GM23338 (cell line): Measurements from ENCODE around the gene SART3. TPM values are rescaled to one million over a fixed set of nuclear protein-coding genes. Genes with fewer than 3 reads are reported as not detected.

Source experiments
- ATAC-seq: fragments of 200-7000 bp; cut with Tn5 transposase; 3 replicates; pipeline ENCODE4 v1.9.1; 2020
- DNase-seq: peaks from one replicate; pipeline ENCODE4 v3.0.0-alpha.2; 2015; ENCODE audit warnings: low spot score
- H2AFZ ChIP-seq: fragments of 200-600 bp; sonication (generic); 2 replicates; pipeline ENCODE4 v1.8.0; 2016; ENCODE audit warnings: antibody characterized with exemption, mild to moderate bottlenecking, moderate library complexity
- H3F3A ChIP-seq: fragments of 200-600 bp; sonication (generic); replicated peaks from 2 replicates; pipeline ENCODE4 v1.8.0; 2017; ENCODE audit warnings: antibody characterized with exemption, mixed run types, low read depth
- H3K27ac ChIP-seq: fragments of 200-600 bp; sonication (generic); 2 replicates; pipeline ENCODE4 v1.6.1; 2016; ENCODE audit warnings: low read depth
- H3K27me3 ChIP-seq: fragments of 200-600 bp; sonication (generic); 2 replicates; pipeline ENCODE4 v1.8.0; 2016; ENCODE audit warnings: mild to moderate bottlenecking, mixed run types, moderate library complexity; ENCODE audit not compliant: insufficient read depth
- H3K36me3 ChIP-seq: fragments of 200-600 bp; sonication (generic); 2 replicates; pipeline ENCODE4 v1.8.0; 2016; ENCODE audit warnings: mild to moderate bottlenecking; ENCODE audit not compliant: insufficient read depth
- H3K4me1 ChIP-seq: fragments of 200-600 bp; sonication (generic); 2 replicates; pipeline ENCODE4 v1.8.0; 2016; ENCODE audit warnings: mild to moderate bottlenecking, moderate library complexity; ENCODE audit not compliant: insufficient read depth
- H3K4me2 ChIP-seq: fragments of 200-600 bp; sonication (generic); 2 replicates; pipeline ENCODE4 v1.7.1; 2017; ENCODE audit warnings: mixed run types
- H3K4me3 ChIP-seq: fragments of 200-600 bp; sonication (generic); 2 replicates; pipeline ENCODE4 v1.6.1; 2016; ENCODE audit warnings: mixed run types
- H3K79me2 ChIP-seq: fragments of 200-600 bp; sonication (generic); replicated peaks from 2 replicates; pipeline ENCODE4 v1.8.0; 2017; ENCODE audit warnings: mild to moderate bottlenecking; ENCODE audit not compliant: insufficient read depth
- H3K9me2 ChIP-seq: fragments of 200-600 bp; sonication (generic); 2 replicates; pipeline ENCODE4 v1.8.0; 2017; ENCODE audit not compliant: insufficient read depth
- H4K20me1 ChIP-seq: fragments of 200-600 bp; sonication (generic); replicated peaks from 2 replicates; pipeline ENCODE4 v1.8.0; 2017; ENCODE audit warnings: mild to moderate bottlenecking; ENCODE audit not compliant: insufficient read depth
- H3K27ac Mint-ChIP-seq: 2 replicates; pipeline ENCODE4 v1.8.0; 2020; ENCODE audit warnings: inconsistent platforms, mild to moderate bottlenecking, moderate library complexity, mixed read lengths
- H3K27me3 Mint-ChIP-seq: 3 replicates; pipeline ENCODE4 v1.8.0; 2022; ENCODE audit warnings: low read depth, mild to moderate bottlenecking, moderate library complexity, mixed read lengths, inconsistent platforms; ENCODE audit not compliant: insufficient read depth, poor library complexity
- H3K36me3 Mint-ChIP-seq: 3 replicates; pipeline ENCODE4 v1.8.0; 2021; ENCODE audit warnings: low read depth, mild to moderate bottlenecking, inconsistent platforms, moderate library complexity, mixed read lengths
- H3K4me1 Mint-ChIP-seq: 3 replicates; pipeline ENCODE4 v1.8.0; 2020; ENCODE audit warnings: mild to moderate bottlenecking, inconsistent platforms, mixed read lengths
- H3K4me3 Mint-ChIP-seq: 3 replicates; pipeline ENCODE4 v1.8.0; 2021; ENCODE audit warnings: moderate library complexity, mild to moderate bottlenecking, inconsistent platforms, mixed read lengths
- H3K9me3 Mint-ChIP-seq: 3 replicates; pipeline ENCODE4 v1.8.0; 2020; ENCODE audit warnings: moderate library complexity, mild to moderate bottlenecking, inconsistent platforms, mixed read lengths
- CREB1 ChIP-seq: fragments of 250-450 bp; sonication (Bioruptor Pico); IDR thresholded peaks from 2 replicates; pipeline ENCODE4 v1.5.0; 2020; ENCODE audit warnings: low read depth, mild to moderate bottlenecking, moderate library complexity
- EZH2 ChIP-seq: fragments of 200-600 bp; sonication (generic); IDR thresholded peaks from one replicate; pipeline ENCODE4 v1.8.0; 2017; ENCODE audit warnings: antibody characterized with exemption, mild to moderate bottlenecking, low read depth; ENCODE audit not compliant: unreplicated experiment
- EZH2phosphoT487 ChIP-seq: fragments of 200-600 bp; sonication (generic); IDR thresholded peaks from one replicate; pipeline ENCODE4 v1.8.1; 2018; ENCODE audit warnings: antibody characterized with exemption; ENCODE audit not compliant: unreplicated experiment
- JUNB ChIP-seq: IDR thresholded peaks from one replicate; pipeline ENCODE4 v1.6.1; 2016; ENCODE audit warnings: antibody characterized with exemption; ENCODE audit not compliant: unreplicated experiment
- NANOG ChIP-seq: IDR thresholded peaks from 2 replicates; pipeline ENCODE4 v1.6.1; 2016; ENCODE audit warnings: antibody characterized with exemption, borderline replicate concordance
- POLR2AphosphoS5 ChIP-seq: IDR thresholded peaks from 2 replicates; pipeline ENCODE4 v1.6.1; 2016; ENCODE audit warnings: antibody characterized with exemption, low read depth
- STAT1 ChIP-seq: IDR thresholded peaks from one replicate; pipeline ENCODE4 v1.6.1; 2016; ENCODE audit warnings: antibody characterized with exemption; ENCODE audit not compliant: unreplicated experiment
- ZNF114 ChIP-seq: fragments of 250-450 bp; sonication (Bioruptor Pico); IDR thresholded peaks from 2 replicates; pipeline ENCODE4 v1.5.0; 2020; ENCODE audit warnings: mild to moderate bottlenecking, moderate library complexity
- ZNF331 ChIP-seq: fragments of 250-450 bp; sonication (Bioruptor Pico); IDR thresholded peaks from 2 replicates; pipeline ENCODE4 v1.5.0; 2020; ENCODE audit warnings: low read depth, mild to moderate bottlenecking, moderate library complexity
- polyA plus RNA-seq: library from polyadenylated mRNA; unstranded; fragments of >200 nt; fragmentation: Nextera tagmentation; extraction: Ambion mirVana; gene quantifications from 2 replicates; pipeline ENCODE4 v1.2.1, GENCODE V29; 2016
- total RNA-seq: library from RNA; depleted of rRNA; stranded (reverse); fragments of >200 nt; shearing (Covaris generic); gene quantifications from 2 replicates; pipeline ENCODE4 v1.2.3, GENCODE V29; 2014
- TF ChIP-seq, protein P1 (sequence below): IDR thresholded peaks from 2 replicates; pipeline ENCODE4 v1.6.1; 2016; ENCODE audit warnings: antibody characterized with exemption
- TF ChIP-seq, protein P2 (sequence below), 2 experiments: fragments of 200-600 bp in 1 of 2; sonication (generic) in 1 of 2; conservative IDR thresholded peaks; 2 replicates each; pipeline versions ENCODE4 v1.5.1 to v1.6.1; 2016 to 2017; ENCODE audit warnings: antibody characterized with exemption in 2 of 2, low read depth in 2 of 2, mild to moderate bottlenecking in 2 of 2, moderate library complexity in 1 of 2
- TF ChIP-seq, protein P3 (sequence below): fragments of 250-450 bp; sonication (Bioruptor Pico); IDR thresholded peaks from 2 replicates; pipeline ENCODE4 v1.5.0; 2020; ENCODE audit warnings: mild to moderate bottlenecking, moderate library complexity

SART3 gene
- total and polyA plus RNA-seq, 2 experiments from 2014 or later: 49.8 to 112 TPM

DNA sequence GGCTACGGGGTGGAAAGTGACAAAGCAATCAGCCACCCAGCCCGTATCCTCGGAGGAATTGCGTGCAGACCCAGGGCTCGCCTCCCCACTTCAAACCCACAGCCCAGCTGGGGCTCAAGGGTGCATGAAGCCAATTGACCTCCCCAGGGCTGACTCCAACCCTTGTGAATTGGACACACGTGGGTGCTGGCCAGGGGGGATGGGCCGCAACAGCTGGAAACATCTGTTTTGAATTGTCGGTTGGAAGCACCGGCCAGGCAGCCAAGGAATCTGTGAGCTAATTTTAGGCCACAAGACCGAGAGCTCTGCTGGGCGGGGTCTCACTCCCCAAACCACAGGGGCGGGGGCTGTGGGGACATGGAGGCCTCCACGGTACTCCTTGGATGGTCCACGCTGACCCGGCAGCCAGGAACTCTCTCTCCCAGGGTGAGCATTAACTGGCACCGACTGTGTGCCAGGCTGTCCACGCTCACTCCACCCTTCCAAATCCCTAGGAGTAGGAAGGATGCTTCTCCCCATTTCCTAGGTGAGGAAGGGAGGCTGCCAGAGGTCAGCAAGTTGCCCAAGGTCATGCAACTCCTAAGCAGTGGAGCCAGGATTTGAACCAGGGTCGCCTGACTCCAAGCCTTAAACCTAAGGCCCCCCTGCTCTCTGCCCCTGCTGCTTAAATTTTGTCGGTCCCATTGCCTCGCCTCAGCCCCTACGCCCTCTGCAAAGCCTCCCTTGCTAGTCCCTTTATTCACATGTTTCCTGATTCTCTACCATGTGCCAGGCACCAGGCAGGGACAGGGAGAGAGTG, 48.8 kb upstream of the SART3 start (continued):
- TF ChIP-seq, protein P1, sequence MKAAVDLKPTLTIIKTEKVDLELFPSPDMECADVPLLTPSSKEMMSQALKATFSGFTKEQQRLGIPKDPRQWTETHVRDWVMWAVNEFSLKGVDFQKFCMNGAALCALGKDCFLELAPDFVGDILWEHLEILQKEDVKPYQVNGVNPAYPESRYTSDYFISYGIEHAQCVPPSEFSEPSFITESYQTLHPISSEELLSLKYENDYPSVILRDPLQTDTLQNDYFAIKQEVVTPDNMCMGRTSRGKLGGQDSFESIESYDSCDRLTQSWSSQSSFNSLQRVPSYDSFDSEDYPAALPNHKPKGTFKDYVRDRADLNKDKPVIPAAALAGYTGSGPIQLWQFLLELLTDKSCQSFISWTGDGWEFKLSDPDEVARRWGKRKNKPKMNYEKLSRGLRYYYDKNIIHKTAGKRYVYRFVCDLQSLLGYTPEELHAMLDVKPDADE: no peak
- no peak for TF ChIP-seq EZH2
- no peak for TF ChIP-seq ZNF114 (CRISPR knock-in tag)
- TF ChIP-seq NANOG: no peak
- no peak for TF ChIP-seq ZNF331 (CRISPR knock-in tag)
- TF ChIP-seq STAT1: no peak
- TF ChIP-seq, protein P2, sequence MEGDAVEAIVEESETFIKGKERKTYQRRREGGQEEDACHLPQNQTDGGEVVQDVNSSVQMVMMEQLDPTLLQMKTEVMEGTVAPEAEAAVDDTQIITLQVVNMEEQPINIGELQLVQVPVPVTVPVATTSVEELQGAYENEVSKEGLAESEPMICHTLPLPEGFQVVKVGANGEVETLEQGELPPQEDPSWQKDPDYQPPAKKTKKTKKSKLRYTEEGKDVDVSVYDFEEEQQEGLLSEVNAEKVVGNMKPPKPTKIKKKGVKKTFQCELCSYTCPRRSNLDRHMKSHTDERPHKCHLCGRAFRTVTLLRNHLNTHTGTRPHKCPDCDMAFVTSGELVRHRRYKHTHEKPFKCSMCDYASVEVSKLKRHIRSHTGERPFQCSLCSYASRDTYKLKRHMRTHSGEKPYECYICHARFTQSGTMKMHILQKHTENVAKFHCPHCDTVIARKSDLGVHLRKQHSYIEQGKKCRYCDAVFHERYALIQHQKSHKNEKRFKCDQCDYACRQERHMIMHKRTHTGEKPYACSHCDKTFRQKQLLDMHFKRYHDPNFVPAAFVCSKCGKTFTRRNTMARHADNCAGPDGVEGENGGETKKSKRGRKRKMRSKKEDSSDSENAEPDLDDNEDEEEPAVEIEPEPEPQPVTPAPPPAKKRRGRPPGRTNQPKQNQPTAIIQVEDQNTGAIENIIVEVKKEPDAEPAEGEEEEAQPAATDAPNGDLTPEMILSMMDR (conservative IDR thresholded peaks at IDR 0.05; ENCODE audit: low read depth in 2 of 2): no peak
- TF ChIP-seq CREB1 (CRISPR knock-in tag): no peak
- TF ChIP-seq JUNB: no peak
- no peak for TF ChIP-seq EZH2phosphoT487

DNA sequence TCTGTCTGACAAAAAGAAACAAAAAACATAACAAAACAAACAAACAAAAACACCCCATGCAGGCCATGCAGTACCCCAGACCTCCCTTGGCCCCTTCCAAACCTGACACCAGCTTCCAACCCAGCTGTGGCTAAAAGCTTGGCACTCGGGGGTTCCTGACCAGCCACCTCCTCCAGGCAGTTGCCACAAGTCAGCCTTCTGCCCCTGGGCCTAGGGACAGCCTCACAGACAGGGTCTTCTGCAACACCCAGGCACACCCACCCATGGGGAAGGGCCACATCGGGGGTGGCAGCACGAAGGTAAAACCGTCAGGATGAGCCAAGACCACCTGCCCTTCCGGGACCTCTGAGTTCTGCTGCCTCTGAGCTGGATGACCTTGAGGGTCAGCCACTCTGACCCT, 47.6 kb upstream of the SART3 start:
- Histone ChIP-seq H3K79me2 (no peaks in the 10 kb centered on the region), H3F3A (0 out of 2 replicates have a peak, but pooled peaks cover 6% of the 10 kb centered on the region), H3K36me3 (no peaks in the 10 kb centered on the region), H3K27ac (no peak overlapping the region), H3K27me3 (no peaks in the 10 kb centered on the region), H3K4me2 (no peak overlapping the region), H3K9me2 (no peaks in the 10 kb centered on the region), H4K20me1 (no peaks in the 10 kb centered on the region), H2AFZ (no peak overlapping the region), H3K4me3 (no peak overlapping the region), H3K4me1 (no peaks in the 10 kb centered on the region; the same call in 1 of the 2 replicates)
- Mint-ChIP-seq H3K9me3 (no peaks in the 10 kb centered on the region), H3K36me3 (no peaks in the 10 kb centered on the region), H3K27me3 (peaks cover 8% of the 10 kb centered on the region), H3K27ac (no peak overlapping the region), H3K4me3 (no peak overlapping the region), H3K4me1 (peaks cover 25% of the 10 kb centered on the region)
- no peak for ATAC-seq
- no peak for DNase-seq
- no peak for TF ChIP-seq CREB1 (CRISPR knock-in tag)
- TF ChIP-seq EZH2: no peak
- TF ChIP-seq, protein P1: no peak
- no peak for TF ChIP-seq EZH2phosphoT487
- TF ChIP-seq NANOG: no peak
- no peak for TF ChIP-seq ZNF114 (CRISPR knock-in tag)
- no peak for TF ChIP-seq POLR2AphosphoS5
- TF ChIP-seq ZNF331 (CRISPR knock-in tag): no peak
- TF ChIP-seq, protein P3, sequence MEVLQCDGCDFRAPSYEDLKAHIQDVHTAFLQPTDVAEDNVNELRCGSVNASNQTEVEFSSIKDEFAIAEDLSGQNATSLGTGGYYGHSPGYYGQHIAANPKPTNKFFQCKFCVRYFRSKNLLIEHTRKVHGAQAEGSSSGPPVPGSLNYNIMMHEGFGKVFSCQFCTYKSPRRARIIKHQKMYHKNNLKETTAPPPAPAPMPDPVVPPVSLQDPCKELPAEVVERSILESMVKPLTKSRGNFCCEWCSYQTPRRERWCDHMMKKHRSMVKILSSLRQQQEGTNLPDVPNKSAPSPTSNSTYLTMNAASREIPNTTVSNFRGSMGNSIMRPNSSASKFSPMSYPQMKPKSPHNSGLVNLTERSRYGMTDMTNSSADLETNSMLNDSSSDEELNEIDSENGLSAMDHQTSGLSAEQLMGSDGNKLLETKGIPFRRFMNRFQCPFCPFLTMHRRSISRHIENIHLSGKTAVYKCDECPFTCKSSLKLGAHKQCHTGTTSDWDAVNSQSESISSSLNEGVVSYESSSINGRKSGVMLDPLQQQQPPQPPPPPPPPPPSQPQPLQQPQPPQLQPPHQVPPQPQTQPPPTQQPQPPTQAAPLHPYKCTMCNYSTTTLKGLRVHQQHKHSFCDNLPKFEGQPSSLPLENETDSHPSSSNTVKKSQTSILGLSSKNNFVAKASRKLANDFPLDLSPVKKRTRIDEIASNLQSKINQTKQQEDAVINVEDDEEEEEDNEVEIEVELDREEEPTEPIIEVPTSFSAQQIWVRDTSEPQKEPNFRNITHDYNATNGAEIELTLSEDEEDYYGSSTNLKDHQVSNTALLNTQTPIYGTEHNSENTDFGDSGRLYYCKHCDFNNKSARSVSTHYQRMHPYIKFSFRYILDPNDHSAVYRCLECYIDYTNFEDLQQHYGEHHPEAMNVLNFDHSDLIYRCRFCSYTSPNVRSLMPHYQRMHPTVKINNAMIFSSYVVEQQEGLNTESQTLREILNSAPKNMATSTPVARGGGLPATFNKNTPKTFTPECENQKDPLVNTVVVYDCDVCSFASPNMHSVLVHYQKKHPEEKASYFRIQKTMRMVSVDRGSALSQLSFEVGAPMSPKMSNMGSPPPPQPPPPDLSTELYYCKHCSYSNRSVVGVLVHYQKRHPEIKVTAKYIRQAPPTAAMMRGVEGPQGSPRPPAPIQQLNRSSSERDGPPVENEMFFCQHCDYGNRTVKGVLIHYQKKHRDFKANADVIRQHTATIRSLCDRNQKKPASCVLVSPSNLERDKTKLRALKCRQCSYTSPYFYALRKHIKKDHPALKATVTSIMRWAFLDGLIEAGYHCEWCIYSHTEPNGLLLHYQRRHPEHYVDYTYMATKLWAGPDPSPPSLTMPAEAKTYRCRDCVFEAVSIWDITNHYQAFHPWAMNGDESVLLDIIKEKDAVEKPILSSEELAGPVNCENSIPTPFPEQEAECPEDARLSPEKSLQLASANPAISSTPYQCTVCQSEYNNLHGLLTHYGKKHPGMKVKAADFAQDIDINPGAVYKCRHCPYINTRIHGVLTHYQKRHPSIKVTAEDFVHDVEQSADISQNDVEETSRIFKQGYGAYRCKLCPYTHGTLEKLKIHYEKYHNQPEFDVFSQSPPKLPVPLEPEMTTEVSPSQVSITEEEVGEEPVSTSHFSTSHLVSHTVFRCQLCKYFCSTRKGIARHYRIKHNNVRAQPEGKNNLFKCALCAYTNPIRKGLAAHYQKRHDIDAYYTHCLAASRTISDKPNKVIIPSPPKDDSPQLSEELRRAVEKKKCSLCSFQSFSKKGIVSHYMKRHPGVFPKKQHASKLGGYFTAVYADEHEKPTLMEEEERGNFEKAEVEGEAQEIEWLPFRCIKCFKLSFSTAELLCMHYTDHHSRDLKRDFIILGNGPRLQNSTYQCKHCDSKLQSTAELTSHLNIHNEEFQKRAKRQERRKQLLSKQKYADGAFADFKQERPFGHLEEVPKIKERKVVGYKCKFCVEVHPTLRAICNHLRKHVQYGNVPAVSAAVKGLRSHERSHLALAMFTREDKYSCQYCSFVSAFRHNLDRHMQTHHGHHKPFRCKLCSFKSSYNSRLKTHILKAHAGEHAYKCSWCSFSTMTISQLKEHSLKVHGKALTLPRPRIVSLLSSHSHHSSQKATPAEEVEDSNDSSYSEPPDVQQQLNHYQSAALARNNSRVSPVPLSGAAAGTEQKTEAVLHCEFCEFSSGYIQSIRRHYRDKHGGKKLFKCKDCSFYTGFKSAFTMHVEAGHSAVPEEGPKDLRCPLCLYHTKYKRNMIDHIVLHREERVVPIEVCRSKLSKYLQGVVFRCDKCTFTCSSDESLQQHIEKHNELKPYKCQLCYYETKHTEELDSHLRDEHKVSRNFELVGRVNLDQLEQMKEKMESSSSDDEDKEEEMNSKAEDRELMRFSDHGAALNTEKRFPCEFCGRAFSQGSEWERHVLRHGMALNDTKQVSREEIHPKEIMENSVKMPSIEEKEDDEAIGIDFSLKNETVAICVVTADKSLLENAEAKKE (CRISPR knock-in tag): no peak
